ENCODE data around the gene PKD1. TPM values are rescaled to one million over a fixed set of nuclear protein-coding genes. Genes with fewer than 3 reads are reported as not detected.

PKD1 gene
- total RNA-seq, 1 donor from 2014 or later, result 70.0 TPM

DNA sequence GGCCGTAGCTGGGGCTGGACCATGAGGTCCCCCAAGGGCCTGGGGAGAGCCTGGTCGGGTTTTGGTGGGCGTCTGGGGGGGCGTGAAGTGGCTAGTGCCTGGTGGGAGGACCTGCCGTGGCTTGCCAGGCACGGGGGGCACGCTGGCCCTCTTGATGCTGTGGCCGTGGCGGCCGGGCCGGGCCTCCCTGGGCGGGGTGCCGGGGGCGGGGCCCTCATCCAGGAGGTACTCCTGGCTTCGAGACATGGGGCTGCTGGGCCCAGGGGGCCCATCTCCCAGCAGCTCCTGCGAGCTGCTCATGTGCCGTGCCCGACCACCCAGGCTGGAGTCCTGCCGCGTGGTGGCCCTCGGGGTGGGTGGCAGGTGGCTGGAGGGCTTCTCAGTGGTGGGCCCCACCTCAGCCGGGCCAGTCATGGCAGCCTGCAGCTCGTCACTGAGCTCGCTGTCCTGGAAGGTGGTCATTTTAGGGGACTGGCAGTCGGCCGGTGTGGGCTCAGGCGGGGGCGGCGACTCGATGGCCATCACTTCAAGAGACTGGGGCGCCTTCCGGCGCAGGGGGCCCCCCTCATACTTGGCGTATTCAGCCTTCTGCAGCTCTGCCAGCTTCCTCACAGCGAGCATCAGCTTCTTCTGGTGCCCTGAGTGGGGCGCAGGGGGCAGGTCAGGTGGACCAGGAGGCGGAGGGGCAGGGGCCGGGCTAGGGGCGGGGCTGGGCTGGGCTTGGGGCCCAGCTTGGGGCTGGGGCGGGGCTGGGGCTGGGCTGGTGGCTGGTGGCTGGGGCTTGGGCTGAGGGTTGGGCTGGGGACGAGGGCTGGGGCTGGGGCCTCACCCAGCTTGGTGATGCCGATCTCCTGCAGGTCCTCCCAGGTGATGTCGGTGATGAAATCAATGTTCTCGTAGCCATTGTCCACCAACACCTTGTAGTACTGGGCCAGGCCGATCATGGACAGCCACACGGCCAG is 45.5 kb upstream of the PKD1 start:
- H3K27ac Mint-ChIP-seq (ENCODE audit: unreplicated experiment), result no peak overlapping the region

DNA sequence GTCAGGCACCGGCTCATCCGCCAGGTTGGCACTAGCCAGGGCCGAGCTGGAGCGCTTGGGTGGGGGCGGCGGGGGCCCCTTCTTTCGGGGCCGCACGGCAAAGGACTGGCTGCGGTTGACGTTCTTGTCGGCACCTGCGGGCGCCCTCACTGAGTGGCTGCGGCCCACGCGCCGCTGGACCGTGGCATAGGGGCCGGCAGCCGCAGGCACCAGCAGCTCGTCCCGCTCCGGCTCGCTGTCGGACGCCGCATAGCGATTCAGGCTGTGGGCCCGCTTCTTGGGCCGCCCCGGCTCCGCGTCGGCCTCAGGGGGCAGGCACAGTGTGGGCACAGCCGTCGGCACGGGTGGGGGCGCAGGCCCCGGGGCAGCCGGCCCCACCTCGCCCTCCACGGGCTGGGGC is 44.8 kb upstream of the PKD1 start:
- Mint-ChIP-seq H3K36me3 (ENCODE audit: low read depth, unreplicated experiment) (peaks cover 10% of the 10 kb centered on the region), H3K4me1 (ENCODE audit: unreplicated experiment) (no peaks in the 10 kb centered on the region), H3K27me3 (ENCODE audit: unreplicated experiment) (peaks cover 17% of the 10 kb centered on the region), H3K27ac (ENCODE audit: unreplicated experiment) (no peak overlapping the region), H3K4me3 (ENCODE audit: unreplicated experiment) (no peak overlapping the region), H3K9me3 (ENCODE audit: unreplicated experiment) (no peaks in the 10 kb centered on the region)
- TF ChIP-seq, protein P1, sequence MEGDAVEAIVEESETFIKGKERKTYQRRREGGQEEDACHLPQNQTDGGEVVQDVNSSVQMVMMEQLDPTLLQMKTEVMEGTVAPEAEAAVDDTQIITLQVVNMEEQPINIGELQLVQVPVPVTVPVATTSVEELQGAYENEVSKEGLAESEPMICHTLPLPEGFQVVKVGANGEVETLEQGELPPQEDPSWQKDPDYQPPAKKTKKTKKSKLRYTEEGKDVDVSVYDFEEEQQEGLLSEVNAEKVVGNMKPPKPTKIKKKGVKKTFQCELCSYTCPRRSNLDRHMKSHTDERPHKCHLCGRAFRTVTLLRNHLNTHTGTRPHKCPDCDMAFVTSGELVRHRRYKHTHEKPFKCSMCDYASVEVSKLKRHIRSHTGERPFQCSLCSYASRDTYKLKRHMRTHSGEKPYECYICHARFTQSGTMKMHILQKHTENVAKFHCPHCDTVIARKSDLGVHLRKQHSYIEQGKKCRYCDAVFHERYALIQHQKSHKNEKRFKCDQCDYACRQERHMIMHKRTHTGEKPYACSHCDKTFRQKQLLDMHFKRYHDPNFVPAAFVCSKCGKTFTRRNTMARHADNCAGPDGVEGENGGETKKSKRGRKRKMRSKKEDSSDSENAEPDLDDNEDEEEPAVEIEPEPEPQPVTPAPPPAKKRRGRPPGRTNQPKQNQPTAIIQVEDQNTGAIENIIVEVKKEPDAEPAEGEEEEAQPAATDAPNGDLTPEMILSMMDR (IDR thresholded peaks at IDR 0.05; ENCODE audit: unreplicated experiment), result no peak
- no peak for DNase-seq (ENCODE audit: low spot score)

More for the DNA sequence above, 45.5 kb upstream of the PKD1 start:
- peaks cover 10% of the 10 kb centered on the region for H3K36me3 Mint-ChIP-seq (ENCODE audit: low read depth, unreplicated experiment)
- peak overlapping the region; percentile 57 for H3K4me3 Mint-ChIP-seq (ENCODE audit: unreplicated experiment)
- H3K9me3 Mint-ChIP-seq (ENCODE audit: unreplicated experiment), result no peaks in the 10 kb centered on the region
- no peak for DNase-seq (ENCODE audit: low spot score)
- TF ChIP-seq, protein P1 (IDR thresholded peaks at IDR 0.05; ENCODE audit: unreplicated experiment), result no peak
- H3K4me1 Mint-ChIP-seq (ENCODE audit: unreplicated experiment), result no peaks in the 10 kb centered on the region
- peaks cover 20% of the 10 kb centered on the region for H3K27me3 Mint-ChIP-seq (ENCODE audit: unreplicated experiment)

DNA sequence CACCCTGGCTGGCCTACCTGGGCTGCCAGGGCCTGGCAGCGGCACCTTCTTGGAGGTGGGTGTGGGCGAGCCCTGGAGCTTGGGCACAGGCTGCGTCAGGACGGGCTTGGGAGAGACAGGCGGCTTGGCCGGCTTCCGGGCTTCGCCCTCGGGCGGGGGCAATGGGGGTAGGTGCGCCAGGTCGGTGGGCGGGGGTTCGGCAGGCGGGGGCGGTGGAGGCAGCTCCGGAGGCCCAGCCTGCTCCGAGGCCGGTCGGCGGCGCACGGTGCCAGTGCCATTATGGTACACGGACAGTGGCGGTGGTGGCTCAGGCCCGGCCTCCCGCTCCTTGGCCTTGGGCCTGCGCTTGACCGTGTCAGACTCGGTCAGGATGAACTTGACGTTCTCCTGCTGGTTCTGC is 43.9 kb upstream of the PKD1 start:
- peaks cover 17% of the 10 kb centered on the region for H3K27me3 Mint-ChIP-seq (ENCODE audit: unreplicated experiment)
- peaks cover 10% of the 10 kb centered on the region for H3K36me3 Mint-ChIP-seq (ENCODE audit: low read depth, unreplicated experiment)
- DNase-seq (ENCODE audit: low spot score), result no peak
- H3K27ac Mint-ChIP-seq (ENCODE audit: unreplicated experiment), result no peak overlapping the region
- H3K4me3 Mint-ChIP-seq (ENCODE audit: unreplicated experiment), result no peak overlapping the region
- H3K9me3 Mint-ChIP-seq (ENCODE audit: unreplicated experiment), result no peaks in the 10 kb centered on the region
- no peaks in the 10 kb centered on the region for H3K4me1 Mint-ChIP-seq (ENCODE audit: unreplicated experiment)
- TF ChIP-seq, protein P1 (IDR thresholded peaks at IDR 0.05; ENCODE audit: unreplicated experiment), result no peak

DNA sequence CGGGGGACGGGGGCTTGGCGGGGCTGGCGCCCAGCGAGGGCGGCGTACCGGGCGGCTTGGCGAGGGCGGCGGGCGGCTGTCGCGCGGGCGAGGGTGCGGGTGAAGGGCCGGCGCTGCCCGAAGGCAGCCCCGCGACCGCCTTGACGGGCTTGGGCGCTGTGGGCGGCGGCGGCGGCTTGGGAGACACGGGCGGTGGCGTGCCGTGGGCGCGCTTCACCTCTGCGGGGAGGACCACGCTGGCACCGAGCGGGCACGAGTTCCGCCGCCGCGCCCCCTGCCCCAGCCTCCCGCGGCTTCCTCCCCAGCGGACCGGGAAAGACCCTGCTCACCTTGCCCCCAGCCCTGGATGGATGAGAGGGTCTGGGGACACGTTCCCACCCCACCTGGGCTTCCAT is 43.4 kb upstream of the PKD1 start:
- Mint-ChIP-seq H3K27ac (ENCODE audit: unreplicated experiment) (no peak overlapping the region), H3K9me3 (ENCODE audit: unreplicated experiment) (no peaks in the 10 kb centered on the region), H3K27me3 (ENCODE audit: unreplicated experiment) (peaks cover 17% of the 10 kb centered on the region), H3K4me1 (ENCODE audit: unreplicated experiment) (peaks cover under 1% of the 10 kb centered on the region), H3K36me3 (ENCODE audit: low read depth, unreplicated experiment) (peaks cover 14% of the 10 kb centered on the region), H3K4me3 (ENCODE audit: unreplicated experiment) (no peak overlapping the region)
- DNase-seq (ENCODE audit: low spot score), result no peak
- TF ChIP-seq, protein P1 (IDR thresholded peaks at IDR 0.05; ENCODE audit: unreplicated experiment), result no peak
